Natural killer cell (primary cell): Measurements from ENCODE around the gene PROX2. TPM values are rescaled to one million over a fixed set of nuclear protein-coding genes. Genes with fewer than 3 reads are reported as not detected.
A peak's percentile ranks its signal among the peaks of the same experiment; 100 is the strongest.

Experiments used
- ATAC-seq, 3 donors: fragments of 150-1000 bp in 2 of 3; fragments of 200-7000 bp in 1 of 3; cut with Tn5 transposase; 1 replicate in 1 of 3; 2 replicates in 2 of 3; pipeline ENCODE4 v1.10.0; 2021; ENCODE audit warnings: mild to moderate bottlenecking in 2 of 3, moderate library complexity in 2 of 3
- DNase-seq, 2 donors: peaks; one replicate each; pipeline versions ENCODE4 v3.0.0 to v3.0.0-alpha.2; 2013 to 2021; ENCODE audit warnings: mixed read lengths in 1 of 2
- H3K27ac ChIP-seq: one replicate; pipeline ENCODE4 v1.5.1; 2013; ENCODE audit warnings: mild to moderate bottlenecking, low read length
- H3K27me3 ChIP-seq: one replicate; pipeline ENCODE4 v1.6.1; 2013; ENCODE audit warnings: low read length; ENCODE audit not compliant: control insufficient read depth, insufficient read depth
- H3K36me3 ChIP-seq: one replicate; pipeline ENCODE4 v1.6.1; 2013; ENCODE audit warnings: low read length; ENCODE audit not compliant: control insufficient read depth, insufficient read depth
- H3K4me1 ChIP-seq: one replicate; pipeline ENCODE4 v1.6.1; 2013; ENCODE audit warnings: low read length; ENCODE audit not compliant: control insufficient read depth, insufficient read depth
- H3K4me3 ChIP-seq: one replicate; pipeline ENCODE4 v1.5.1; 2013; ENCODE audit warnings: low read length
- H3K9me3 ChIP-seq: one replicate; pipeline ENCODE4 v1.6.1; 2013; ENCODE audit warnings: low read length; ENCODE audit not compliant: control insufficient read depth, insufficient read depth
- H3K27ac Mint-ChIP-seq, 2 donors: one replicate each; pipeline ENCODE4 v1.8.0; 2022; ENCODE audit warnings: mild to moderate bottlenecking in 2 of 2, mixed read lengths in 2 of 2, moderate library complexity in 1 of 2
- H3K27me3 Mint-ChIP-seq, 2 donors: one replicate each; pipeline ENCODE4 v1.8.0; 2022; ENCODE audit warnings: low read depth in 2 of 2, mixed read lengths in 2 of 2
- H3K36me3 Mint-ChIP-seq: one replicate; pipeline ENCODE4 v1.8.0; 2022; ENCODE audit warnings: mixed read lengths
- H3K4me1 Mint-ChIP-seq, 2 donors: one replicate each; pipeline ENCODE4 v1.8.0; 2022; ENCODE audit warnings: mixed read lengths in 2 of 2
- H3K4me3 Mint-ChIP-seq: one replicate; pipeline ENCODE4 v1.8.0; 2022; ENCODE audit warnings: mild to moderate bottlenecking, moderate library complexity, mixed read lengths
- H3K9me3 Mint-ChIP-seq, 2 donors: one replicate each; pipeline ENCODE4 v1.8.0; 2022; ENCODE audit warnings: mixed read lengths in 2 of 2
- CTCF ChIP-seq: fragments of 200-600 bp; IDR thresholded peaks from one replicate; pipeline ENCODE4 v1.8.0; 2022; ENCODE audit warnings: antibody characterized with exemption
- WGBS: methylation state at CpG from one replicate; pipeline ENCODE4 v1.1.7; 2013; ENCODE audit warnings: missing lambda C conversion rate; ENCODE audit not compliant: insufficient coverage; 5-methylcytosine and 5-hydroxymethylcytosine counted together
- intact Hi-C: fragments of 100-400 bp; cut with micrococcal nuclease; formaldehyde crosslinking; loops from one replicate; pipeline ENCODE4 v1.14.2; 2022
- total RNA-seq, 4 donors: library from RNA; stranded (reverse); fragments of 120-200 nt in 1 of 4; gene quantifications; one replicate each; pipeline versions ENCODE4 v1.2.3 to v1.2.4, GENCODE V29; 2013 to 2022

The PROX2 gene
- total RNA-seq, 3 donors from 2014 or later (not counting 1 experiment from before 2014, with no cell fraction given), result 5.1 to 7.1 (median 5.7) TPM

- Mint-ChIP-seq H3K9me3 (no peaks in the 10 kb centered on the region), H3K27me3 (no peaks in the 10 kb centered on the region), H3K27ac (peak overlapping the region; percentile 97 to 98), H3K4me3 (no peak overlapping the region), H3K36me3 (no peaks in the 10 kb centered on the region), H3K4me1 (peaks cover 42 to 46% of the 10 kb centered on the region in 2 donors)
- Histone ChIP-seq H3K36me3 (peaks cover 2% of the 10 kb centered on the region), H3K27ac (peak overlapping the region; percentile 71), H3K4me1 (peaks cover 16% of the 10 kb centered on the region), H3K9me3 (no peaks in the 10 kb centered on the region), H3K27me3 (no peaks in the 10 kb centered on the region), H3K4me3 (no peak overlapping the region)
- peak in 1 of 2 donors; percentile 47 for DNase-seq
- 18% methylated on average over 3 of the region's 4 CpGs for WGBS
- peak; percentile 41 to 75 (median 69) for ATAC-seq
- intact Hi-C loops, result no loop called here
- no peak for TF ChIP-seq CTCF
Observed at GRCh38 chr14:74841230-74842207, 34.4 kb downstream of the PROX2 start.

GRCh38 chr14:74840603-74841030 is 35.3 kb downstream of the PROX2 start:
- H3K4me1 ChIP-seq, result peaks cover 16% of the 10 kb centered on the region
- H3K4me3 ChIP-seq, result no peak overlapping the region
- peak overlapping the region; percentile 4 for H3K4me3 Mint-ChIP-seq
- H3K36me3 Mint-ChIP-seq, result no peaks in the 10 kb centered on the region
- peaks cover 44 to 50% of the 10 kb centered on the region in 2 donors for H3K4me1 Mint-ChIP-seq
- ATAC-seq, result no peak
- WGBS, result 83% methylated on average over 5 of the region's 5 CpGs
- H3K36me3 ChIP-seq, result peaks cover 8% of the 10 kb centered on the region
- no peak for TF ChIP-seq CTCF
- H3K27ac Mint-ChIP-seq, result peak overlapping the region; percentile 97 to 98
- intact Hi-C loops, result no loop called here
- DNase-seq, result no peak
- no peaks in the 10 kb centered on the region for H3K27me3 ChIP-seq
- H3K27ac ChIP-seq, result peak overlapping the region; percentile 71
- no peaks in the 10 kb centered on the region for H3K9me3 Mint-ChIP-seq
- no peaks in the 10 kb centered on the region for H3K27me3 Mint-ChIP-seq
- no peaks in the 10 kb centered on the region for H3K9me3 ChIP-seq

GRCh38 chr14:74838166-74838565 is 37.8 kb downstream of the PROX2 start:
- Mint-ChIP-seq H3K4me1 (peaks cover 44 to 50% of the 10 kb centered on the region in 2 donors), H3K27me3 (no peaks in the 10 kb centered on the region), H3K4me3 (peak overlapping the region; percentile 84), H3K27ac (peak overlapping the region; percentile 97 to 98), H3K9me3 (no peaks in the 10 kb centered on the region), H3K36me3 (no peaks in the 10 kb centered on the region)
- Histone ChIP-seq H3K9me3 (no peaks in the 10 kb centered on the region), H3K27me3 (no peaks in the 10 kb centered on the region), H3K27ac (peak overlapping the region; percentile 95), H3K36me3 (peaks cover 12% of the 10 kb centered on the region), H3K4me3 (no peak overlapping the region), H3K4me1 (peaks cover 16% of the 10 kb centered on the region)
- DNase-seq, result peak in 1 of 2 donors; percentile 65
- intact Hi-C loops, result loop anchor here (1.0 to 2.0 kb wide), 3 partner anchors 45 to 220 kb away; partner anchors contain the start of gene YLPM1
- ATAC-seq, result peak; percentile 83 to 84 (median 83)
- WGBS, result no CpG with 5 or more reads among the region's 2 CpGs
- TF ChIP-seq CTCF, result no peak
